ENCODE data around the gene CEP126.

The CEP126 gene

DNA sequence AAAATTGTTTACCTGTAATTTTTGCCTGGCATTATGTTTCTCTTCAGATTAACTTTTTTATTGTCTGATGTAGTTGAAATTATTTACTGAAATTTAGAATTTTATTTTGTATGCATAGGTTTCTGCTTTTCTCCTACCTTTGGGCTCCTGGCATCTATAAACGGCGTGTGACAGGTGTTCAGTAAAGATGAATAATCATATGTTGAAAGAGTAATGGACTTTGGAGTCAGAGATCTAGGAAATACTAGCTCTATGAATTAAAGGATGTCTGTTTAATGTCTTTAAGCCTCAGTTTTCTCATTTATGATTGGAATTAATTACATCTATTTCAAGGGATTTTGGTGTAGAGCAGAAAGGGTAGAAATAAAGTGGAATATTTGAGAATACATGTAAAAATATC is 8.7 kb downstream of the CEP126 start:
- H3K4me2 ChIP-seq (ENCODE audit: low read length) = no peak overlapping the region
- no peak overlapping the region for H3K4me3 ChIP-seq (ENCODE audit: low read length)
- H3K79me2 ChIP-seq (ENCODE audit: control insufficient read depth, low read length) = no peaks in the 10 kb centered on the region
- H3F3A ChIP-seq (ENCODE audit: control insufficient read depth, insufficient read depth) = 0 out of 2 replicates have a peak, but pooled peaks cover 4% of the 10 kb centered on the region
- no peak overlapping the region for H3K27ac ChIP-seq (ENCODE audit: low read depth, low read length)
- H3K9me2 ChIP-seq (replicated peaks; ENCODE audit: control insufficient read depth, low read length) = no peaks in the 10 kb centered on the region
- no peaks in the 10 kb centered on the region for H3K9me3 ChIP-seq (ENCODE audit: control insufficient read depth, insufficient read depth, low read length)
- H4K20me1 ChIP-seq (ENCODE audit: control insufficient read depth, insufficient read depth, low read depth, low read length) = no peaks in the 10 kb centered on the region
- TF ChIP-seq, protein P1, sequence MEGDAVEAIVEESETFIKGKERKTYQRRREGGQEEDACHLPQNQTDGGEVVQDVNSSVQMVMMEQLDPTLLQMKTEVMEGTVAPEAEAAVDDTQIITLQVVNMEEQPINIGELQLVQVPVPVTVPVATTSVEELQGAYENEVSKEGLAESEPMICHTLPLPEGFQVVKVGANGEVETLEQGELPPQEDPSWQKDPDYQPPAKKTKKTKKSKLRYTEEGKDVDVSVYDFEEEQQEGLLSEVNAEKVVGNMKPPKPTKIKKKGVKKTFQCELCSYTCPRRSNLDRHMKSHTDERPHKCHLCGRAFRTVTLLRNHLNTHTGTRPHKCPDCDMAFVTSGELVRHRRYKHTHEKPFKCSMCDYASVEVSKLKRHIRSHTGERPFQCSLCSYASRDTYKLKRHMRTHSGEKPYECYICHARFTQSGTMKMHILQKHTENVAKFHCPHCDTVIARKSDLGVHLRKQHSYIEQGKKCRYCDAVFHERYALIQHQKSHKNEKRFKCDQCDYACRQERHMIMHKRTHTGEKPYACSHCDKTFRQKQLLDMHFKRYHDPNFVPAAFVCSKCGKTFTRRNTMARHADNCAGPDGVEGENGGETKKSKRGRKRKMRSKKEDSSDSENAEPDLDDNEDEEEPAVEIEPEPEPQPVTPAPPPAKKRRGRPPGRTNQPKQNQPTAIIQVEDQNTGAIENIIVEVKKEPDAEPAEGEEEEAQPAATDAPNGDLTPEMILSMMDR (IDR thresholded peaks at IDR 0.05; ENCODE audit: low read depth, low read length, poor library complexity, severe bottlenecking) = no peak
- TF ChIP-seq EZH2phosphoT487 (IDR thresholded peaks at IDR 0.05; ENCODE audit: borderline replicate concordance, low read length) = no peak
- no peaks in the 10 kb centered on the region for H3K36me3 ChIP-seq (ENCODE audit: control insufficient read depth, low read length)
- no peaks in the 10 kb centered on the region for H3K4me1 ChIP-seq (ENCODE audit: control insufficient read depth, low read length)
- no peaks in the 10 kb centered on the region for H3K27me3 ChIP-seq (ENCODE audit: control insufficient read depth, low read length)

GRCh38 chr11:101929294-101929915 is 14.6 kb downstream of the CEP126 start:
- no peak overlapping the region for H3K27ac ChIP-seq (ENCODE audit: low read depth, low read length)
- H3K79me2 ChIP-seq (ENCODE audit: control insufficient read depth, low read length) = no peaks in the 10 kb centered on the region
- no peak overlapping the region for H3K4me3 ChIP-seq (ENCODE audit: low read length)
- no peaks in the 10 kb centered on the region for H3K4me1 ChIP-seq (ENCODE audit: control insufficient read depth, low read length)
- no peak overlapping the region for H3K4me2 ChIP-seq (ENCODE audit: low read length)
- no peaks in the 10 kb centered on the region for H3K27me3 ChIP-seq (ENCODE audit: control insufficient read depth, low read length)
- H4K20me1 ChIP-seq (ENCODE audit: control insufficient read depth, insufficient read depth, low read depth, low read length) = no peaks in the 10 kb centered on the region
- no peaks in the 10 kb centered on the region for H3F3A ChIP-seq (ENCODE audit: control insufficient read depth, insufficient read depth)
- no peaks in the 10 kb centered on the region for H3K9me3 ChIP-seq (ENCODE audit: control insufficient read depth, insufficient read depth, low read length)
- H3K36me3 ChIP-seq (ENCODE audit: control insufficient read depth, low read length) = no peaks in the 10 kb centered on the region
- H3K9me2 ChIP-seq (replicated peaks; ENCODE audit: control insufficient read depth, low read length) = no peaks in the 10 kb centered on the region
- TF ChIP-seq, protein P1 (IDR thresholded peaks at IDR 0.05; ENCODE audit: low read depth, low read length, poor library complexity, severe bottlenecking) = no peak
- no peak for TF ChIP-seq EZH2phosphoT487 (IDR thresholded peaks at IDR 0.05; ENCODE audit: borderline replicate concordance, low read length)

GRCh38 chr11:101931692-101932091 is 16.9 kb downstream of the CEP126 start:
- Histone ChIP-seq H3K27ac (ENCODE audit: low read depth, low read length) (no peak overlapping the region), H3K4me1 (ENCODE audit: control insufficient read depth, low read length) (no peaks in the 10 kb centered on the region), H3F3A (ENCODE audit: control insufficient read depth, insufficient read depth) (no peaks in the 10 kb centered on the region), H4K20me1 (ENCODE audit: control insufficient read depth, insufficient read depth, low read depth, low read length) (no peaks in the 10 kb centered on the region), H3K4me3 (ENCODE audit: low read length) (no peak overlapping the region), H3K9me2 (replicated peaks; ENCODE audit: control insufficient read depth, low read length) (no peaks in the 10 kb centered on the region), H3K4me2 (ENCODE audit: low read length) (no peak overlapping the region), H3K79me2 (ENCODE audit: control insufficient read depth, low read length) (no peaks in the 10 kb centered on the region), H3K9me3 (ENCODE audit: control insufficient read depth, insufficient read depth, low read length) (no peaks in the 10 kb centered on the region), H3K27me3 (ENCODE audit: control insufficient read depth, low read length) (no peaks in the 10 kb centered on the region), H3K36me3 (ENCODE audit: control insufficient read depth, low read length) (no peaks in the 10 kb centered on the region)
- TF ChIP-seq EZH2phosphoT487 (IDR thresholded peaks at IDR 0.05; ENCODE audit: borderline replicate concordance, low read length) = no peak
- TF ChIP-seq, protein P1 (IDR thresholded peaks at IDR 0.05; ENCODE audit: low read depth, low read length, poor library complexity, severe bottlenecking) = no peak
